K562 (cell line): ENCODE measurements around the gene LY6G5B. TPM values are rescaled to one million over a fixed set of nuclear protein-coding genes. Genes with fewer than 3 reads are reported as not detected.

Experiments used
- BMI1 ChIP-seq: fragments of 150-350 bp; IDR thresholded peaks from 2 replicates; pipeline ENCODE4 v1.6.1; 2014; ENCODE audit warnings: low read length
- BRD4 ChIP-seq: fragments of 200-600 bp; sonication (generic); IDR thresholded peaks from 2 replicates; pipeline ENCODE4 v1.6.1; 2017; ENCODE audit warnings: inconsistent platforms
- CHCHD3 ChIP-seq: fragments of 250-450 bp; sonication (Bioruptor Pico); IDR thresholded peaks from 2 replicates; pipeline ENCODE4 v2.1.2; 2022; ENCODE audit warnings: mild to moderate bottlenecking
- COPS2 ChIP-seq: fragments of 450-650 bp; conservative IDR thresholded peaks from 2 replicates; pipeline ENCODE4 v1.6.1; 2016; ENCODE audit warnings: mild to moderate bottlenecking, moderate library complexity
- E2F1 ChIP-seq: sonication (generic); formaldehyde crosslinking; IDR thresholded peaks from 2 replicates; pipeline ENCODE4 v1.8.1; 2023; ENCODE audit warnings: mild to moderate bottlenecking, missing genetic modification reagents, moderate library complexity
- FOS ChIP-seq: IDR thresholded peaks from 3 replicates; pipeline ENCODE4 v1.6.1; 2011; ENCODE audit not compliant: insufficient read length; ENCODE audit errors: extremely low read depth
- KDM4B ChIP-seq, 2 experiments: fragments of 450-650 bp in 1 of 2; sonication (generic) in 1 of 2; IDR thresholded peaks; 2 replicates each; pipeline ENCODE4 v1.6.1; 2016 to 2017; ENCODE audit warnings: borderline replicate concordance in 2 of 2, antibody characterized with exemption in 1 of 2, low read depth in 1 of 2, mild to moderate bottlenecking in 1 of 2
- PHB ChIP-seq: fragments of 250-450 bp; sonication (Bioruptor Pico); IDR thresholded peaks from 2 replicates; pipeline ENCODE4 v1.5.0; 2021
- PPARD ChIP-seq: fragments of 250-450 bp; sonication (Bioruptor Pico); IDR thresholded peaks from 2 replicates; pipeline ENCODE4 v1.8.0; 2022; ENCODE audit warnings: inconsistent platforms, mild to moderate bottlenecking, moderate library complexity
- SMAD4 ChIP-seq: fragments of 250-450 bp; sonication (Bioruptor Pico); conservative IDR thresholded peaks from 2 replicates; pipeline ENCODE4 v1.8.0; 2021; ENCODE audit warnings: inconsistent platforms, mild to moderate bottlenecking, moderate library complexity
- TAF7 ChIP-seq: fragments of 450-650 bp; IDR thresholded peaks from 2 replicates; pipeline ENCODE4 v1.6.1; 2016; ENCODE audit warnings: missing genetic modification characterization, missing compliant biosample characterization
- THRA ChIP-seq: fragments of 450-650 bp; IDR thresholded peaks from 2 replicates; pipeline ENCODE4 v1.6.1; 2017; ENCODE audit warnings: mild to moderate bottlenecking, moderate library complexity
- ZC3H8 ChIP-seq: fragments of 450-650 bp; IDR thresholded peaks from 2 replicates; pipeline ENCODE4 v1.6.1; 2017
- ZNF766 ChIP-seq: fragments of 200-800 bp; sonication (Bioruptor generic); conservative IDR thresholded peaks from 2 replicates; pipeline ENCODE4 v1.6.1; 2016; ENCODE audit warnings: missing genetic modification characterization, missing compliant biosample characterization
- ZSCAN29 ChIP-seq: fragments of 450-650 bp; IDR thresholded peaks from 2 replicates; pipeline ENCODE4 v1.6.1; 2017
- polyA plus RNA-seq, 8 experiments: library from polyadenylated mRNA; depleted of rRNA in 4 of 8; stranded (reverse) in 5 of 8; unstranded in 3 of 8; fragments of >200 nt; fragmentation: Nextera tagmentation in 2 of 8; fragmentation: Illumina TruSeq in 1 of 8; extraction: Ambion mirVana in 2 of 8; extraction: Trizol in 1 of 8; gene quantifications; 2 replicates each; pipeline versions ENCODE4 v1.2.1 to v1.2.3, GENCODE V29; 2011 to 2014; ENCODE audit warnings: inconsistent platforms in 1 of 8, missing spikeins in 1 of 8
- total RNA-seq, 7 experiments: library from RNA; depleted of rRNA in 6 of 7; stranded (reverse); fragments of >200 nt in 6 of 7; fragmentation: Illumina TruSeq in 2 of 7; extraction: Trizol in 2 of 7; gene quantifications; 2 replicates each; pipeline versions ENCODE4 v1.2.1 to v1.2.3, GENCODE V29; 2011 to 2021; ENCODE audit warnings: low replicate concordance in 1 of 7
- TF ChIP-seq, protein P1 (sequence below): fragments of 250-450 bp; sonication (Bioruptor Pico); IDR thresholded peaks from 2 replicates; pipeline ENCODE4 v1.8.0; 2022; ENCODE audit warnings: moderate library complexity, mild to moderate bottlenecking, inconsistent platforms
- TF ChIP-seq, protein P2 (sequence below): fragments of 450-650 bp; formaldehyde crosslinking; IDR thresholded peaks from 2 replicates; pipeline ENCODE4 v1.4.0; 2022; ENCODE audit warnings: missing genetic modification characterization
- TF ChIP-seq, protein P3 (sequence below): fragments of 250-450 bp; sonication (Bioruptor Pico); IDR thresholded peaks from 2 replicates; pipeline ENCODE4 v1.5.0; 2021; ENCODE audit warnings: mild to moderate bottlenecking, borderline replicate concordance
- TF ChIP-seq, protein P4 (sequence below): sonication (generic); formaldehyde crosslinking; IDR thresholded peaks from 2 replicates; pipeline ENCODE4 v1.8.0; 2022; ENCODE audit warnings: mild to moderate bottlenecking, low read depth, missing genetic modification reagents

LY6G5B gene
- total and polyA plus RNA-seq, 9 of the 15 experiments (the other 6 are each of a cell fraction or from before 2014, with no cell fraction given), result 6.0 to 27.0 (median 7.5) TPM

- TF ChIP-seq E2F1, result no peak
- TF ChIP-seq FOS, result no peak
- TF ChIP-seq, protein P1, sequence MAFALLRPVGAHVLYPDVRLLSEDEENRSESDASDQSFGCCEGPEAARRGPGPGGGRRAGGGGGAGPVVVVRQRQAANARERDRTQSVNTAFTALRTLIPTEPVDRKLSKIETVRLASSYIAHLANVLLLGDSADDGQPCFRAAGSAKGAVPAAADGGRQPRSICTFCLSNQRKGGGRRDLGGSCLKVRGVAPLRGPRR (CRISPR knock-in tag), result no peak
- TF ChIP-seq COPS2, result no peak
- no peak for TF ChIP-seq ZSCAN29
- no peak; the same call in 1 of the 2 replicates for TF ChIP-seq PHB (CRISPR knock-in tag)
- TF ChIP-seq TAF7 (tag), result no peak
- no peak for TF ChIP-seq PPARD (CRISPR knock-in tag)
- TF ChIP-seq SMAD4 (CRISPR knock-in tag), result no peak; the same call in none of the 2 replicates
- no peak for TF ChIP-seq THRA
- TF ChIP-seq, protein P2, sequence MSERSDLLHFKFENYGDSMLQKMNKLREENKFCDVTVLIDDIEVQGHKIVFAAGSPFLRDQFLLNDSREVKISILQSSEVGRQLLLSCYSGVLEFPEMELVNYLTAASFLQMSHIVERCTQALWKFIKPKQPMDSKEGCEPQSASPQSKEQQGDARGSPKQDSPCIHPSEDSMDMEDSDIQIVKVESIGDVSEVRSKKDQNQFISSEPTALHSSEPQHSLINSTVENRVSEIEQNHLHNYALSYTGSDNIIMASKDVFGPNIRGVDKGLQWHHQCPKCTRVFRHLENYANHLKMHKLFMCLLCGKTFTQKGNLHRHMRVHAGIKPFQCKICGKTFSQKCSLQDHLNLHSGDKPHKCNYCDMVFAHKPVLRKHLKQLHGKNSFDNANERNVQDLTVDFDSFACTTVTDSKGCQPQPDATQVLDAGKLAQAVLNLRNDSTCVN, result no peak
- TF ChIP-seq BMI1, result no peak
- no peak for TF ChIP-seq ZNF766 (CRISPR knock-in tag)
- TF ChIP-seq KDM4B (IDR thresholded peaks at IDR 0.05; ENCODE audit: borderline replicate concordance in 2 of 2, low read depth in 1 of 2), result no peak
- TF ChIP-seq, protein P3, sequence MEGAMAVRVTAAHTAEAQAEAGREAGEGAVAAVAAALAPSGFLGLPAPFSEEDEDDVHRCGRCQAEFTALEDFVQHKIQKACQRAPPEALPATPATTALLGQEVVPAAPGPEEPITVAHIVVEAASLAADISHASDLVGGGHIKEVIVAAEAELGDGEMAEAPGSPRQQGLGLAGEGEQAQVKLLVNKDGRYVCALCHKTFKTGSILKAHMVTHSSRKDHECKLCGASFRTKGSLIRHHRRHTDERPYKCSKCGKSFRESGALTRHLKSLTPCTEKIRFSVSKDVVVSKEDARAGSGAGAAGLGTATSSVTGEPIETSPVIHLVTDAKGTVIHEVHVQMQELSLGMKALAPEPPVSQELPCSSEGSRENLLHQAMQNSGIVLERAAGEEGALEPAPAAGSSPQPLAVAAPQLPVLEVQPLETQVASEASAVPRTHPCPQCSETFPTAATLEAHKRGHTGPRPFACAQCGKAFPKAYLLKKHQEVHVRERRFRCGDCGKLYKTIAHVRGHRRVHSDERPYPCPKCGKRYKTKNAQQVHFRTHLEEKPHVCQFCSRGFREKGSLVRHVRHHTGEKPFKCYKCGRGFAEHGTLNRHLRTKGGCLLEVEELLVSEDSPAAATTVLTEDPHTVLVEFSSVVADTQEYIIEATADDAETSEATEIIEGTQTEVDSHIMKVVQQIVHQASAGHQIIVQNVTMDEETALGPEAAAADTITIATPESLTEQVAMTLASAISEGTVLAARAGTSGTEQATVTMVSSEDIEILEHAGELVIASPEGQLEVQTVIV (CRISPR knock-in tag), result no peak
- TF ChIP-seq, protein P4, sequence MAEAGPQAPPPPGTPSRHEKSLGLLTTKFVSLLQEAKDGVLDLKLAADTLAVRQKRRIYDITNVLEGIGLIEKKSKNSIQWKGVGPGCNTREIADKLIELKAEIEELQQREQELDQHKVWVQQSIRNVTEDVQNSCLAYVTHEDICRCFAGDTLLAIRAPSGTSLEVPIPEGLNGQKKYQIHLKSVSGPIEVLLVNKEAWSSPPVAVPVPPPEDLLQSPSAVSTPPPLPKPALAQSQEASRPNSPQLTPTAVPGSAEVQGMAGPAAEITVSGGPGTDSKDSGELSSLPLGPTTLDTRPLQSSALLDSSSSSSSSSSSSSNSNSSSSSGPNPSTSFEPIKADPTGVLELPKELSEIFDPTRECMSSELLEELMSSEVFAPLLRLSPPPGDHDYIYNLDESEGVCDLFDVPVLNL, result no peak
- no peak for TF ChIP-seq CHCHD3
- TF ChIP-seq BRD4, result no peak
- TF ChIP-seq ZC3H8, result no peak
These were observed 19.7 kb downstream of the LY6G5B start (continued) for GRCh38 chr6:31689249-31690110.
